Keratinocyte (primary cell): ENCODE data around the gene NUDT7. TPM values are rescaled to one million over a fixed set of nuclear protein-coding genes. Genes with fewer than 3 reads are reported as not detected.

ENCODE experiments used
- DNase-seq: peaks from one replicate; pipeline ENCODE4 v3.0.0-alpha.2; 2011; ENCODE audit warnings: low read depth, missing footprints, low spot score
- FAIRE-seq: peaks from 2 replicates; lab custom pipeline; 2011; peaks lifted over from hg19 to GRCh38; lab: Jason Lieb, UNC
- H2AFZ ChIP-seq: 2 replicates; pipeline ENCODE4 v1.6.0; 2012; ENCODE audit warnings: low read length, control low read depth, inconsistent platforms; ENCODE audit not compliant: control insufficient read depth
- H3K27ac ChIP-seq: 2 replicates; pipeline ENCODE4 v1.5.1; 2011; ENCODE audit warnings: low read length; ENCODE audit not compliant: control insufficient read depth, insufficient read depth
- H3K27me3 ChIP-seq: 3 replicates; pipeline ENCODE4 v1.6.0; 2011; ENCODE audit warnings: low read length; ENCODE audit not compliant: control insufficient read depth, insufficient read depth; ENCODE audit errors: extremely low read depth
- H3K36me3 ChIP-seq, 2 experiments: 2 replicates in 1 of 2; 3 replicates in 1 of 2; pipeline ENCODE4 v1.5.1; 2011; ENCODE audit warnings: low read length in 2 of 2, mild to moderate bottlenecking in 1 of 2; ENCODE audit not compliant: control insufficient read depth in 2 of 2, insufficient read depth in 2 of 2; ENCODE audit errors: extremely low read depth in 1 of 2
- H3K4me1 ChIP-seq: 3 replicates; pipeline ENCODE4 v1.5.1; 2011; ENCODE audit warnings: low read length; ENCODE audit not compliant: control insufficient read depth, insufficient read depth; ENCODE audit errors: extremely low read depth
- H3K4me2 ChIP-seq: 3 replicates; pipeline ENCODE4 v1.6.0; 2011; ENCODE audit warnings: low read depth, low read length; ENCODE audit not compliant: control insufficient read depth, insufficient read depth; ENCODE audit errors: extremely low read depth
- H3K4me3 ChIP-seq, 3 experiments: fragments of 200-600 bp in 1 of 3; sonication (generic) in 1 of 3; 2 replicates in 2 of 3; 3 replicates in 1 of 3; pipeline ENCODE4 v1.5.1; 2011 to 2016; ENCODE audit warnings: low read length in 3 of 3, mild to moderate bottlenecking in 3 of 3, control low read depth in 2 of 3, inconsistent platforms in 1 of 3, low read depth in 1 of 3, mixed read lengths in 1 of 3, mixed run types in 1 of 3, moderate library complexity in 1 of 3; ENCODE audit not compliant: control insufficient read depth in 2 of 3, insufficient read depth in 2 of 3; ENCODE audit errors: extremely low read depth in 1 of 3
- H3K79me2 ChIP-seq: 2 replicates; pipeline ENCODE4 v1.6.0; 2012; ENCODE audit warnings: low read length; ENCODE audit not compliant: control insufficient read depth, insufficient read depth
- H3K9ac ChIP-seq: 3 replicates; pipeline ENCODE4 v1.6.0; 2011; ENCODE audit warnings: low read length; ENCODE audit not compliant: control insufficient read depth, insufficient read depth; ENCODE audit errors: extremely low read depth
- H3K9me1 ChIP-seq: 3 replicates; pipeline ENCODE4 v1.6.0; 2011; ENCODE audit warnings: low read length; ENCODE audit not compliant: control insufficient read depth, insufficient read depth; ENCODE audit errors: extremely low read depth
- H3K9me3 ChIP-seq: 2 replicates; pipeline ENCODE4 v1.5.1; 2012; ENCODE audit warnings: low read depth, low read length; ENCODE audit not compliant: control insufficient read depth
- H4K20me1 ChIP-seq: 3 replicates; pipeline ENCODE4 v1.6.0; 2011; ENCODE audit warnings: low read length; ENCODE audit not compliant: control insufficient read depth, insufficient read depth; ENCODE audit errors: extremely low read depth
- CTCF ChIP-seq, 3 experiments: IDR thresholded peaks in 1 of 3; conservative IDR thresholded peaks in 1 of 3; optimal IDR thresholded peaks in 1 of 3; 2 replicates in 2 of 3; 3 replicates in 1 of 3; pipeline versions ENCODE3 to v1.5.1; 2011; ENCODE audit warnings: low read length in 3 of 3, mild to moderate bottlenecking in 3 of 3, moderate library complexity in 2 of 3, control low read depth in 1 of 3, inconsistent platforms in 1 of 3; ENCODE audit not compliant: insufficient read depth in 2 of 3; ENCODE audit errors: extremely low read depth in 1 of 3
- EZH2 ChIP-seq: IDR thresholded peaks from one replicate; pipeline ENCODE4 v1.6.1; 2012; ENCODE audit warnings: inconsistent platforms, mild to moderate bottlenecking, low read length, moderate library complexity
- dilution Hi-C: fragments of 300-500 bp; cut with MboI; formaldehyde crosslinking; loops from one replicate; pipeline ENCODE4 v1.7.0; 2020; ENCODE audit warnings: low sequenced_read_pairs; ENCODE audit not compliant: extremely low pct_ligation_motif_present
- polyA minus RNA-seq, 3 experiments: library from RNA; depleted of rRNA, polyadenylated mRNA; stranded (reverse); fragments of >200 nt; gene quantifications; 1 replicate in 1 of 3; 2 replicates in 1 of 3; 3 replicates in 1 of 3; pipeline ENCODE4 v1.2.3, GENCODE V29; 2011
- polyA plus RNA-seq, 5 experiments: library from polyadenylated mRNA; depleted of rRNA in 3 of 5; stranded (reverse) in 3 of 5; stranded (forward) in 1 of 5; unstranded in 1 of 5; fragments of >200 nt; gene quantifications; 1 replicate in 1 of 5; 2 replicates in 3 of 5; 3 replicates in 1 of 5; pipeline versions ENCODE4 v1.2.1 to v1.2.3, GENCODE V29; 2011 to 2012; ENCODE audit warnings: missing spikeins in 2 of 5, low read depth in 1 of 5, low replicate concordance in 1 of 5

Gene NUDT7
- polyA plus RNA-seq: 8.8 to 14.6 TPM (median 12.2 TPM) in 3 replicates
- polyA plus RNA-seq (2011; ENCODE audit: low read depth): 1.6 TPM
- 9.0 and 13.6 TPM in 2 replicates for polyA plus RNA-seq (2011; cell fraction: cytosol; rRNA removed)
- 9.1 and 10.0 TPM in 2 replicates for polyA plus RNA-seq (2011; cell fraction: nucleus; rRNA removed)
- 4.5 and 5.1 TPM in 2 replicates for polyA plus RNA-seq (2012; ENCODE audit: low replicate concordance)
- polyA minus RNA-seq: 2.1 to 7.5 TPM (median 4.8 TPM) in 3 replicates
- 5.6 TPM for polyA minus RNA-seq (2011; cell fraction: cytosol; rRNA and poly(A)+ RNA removed)
- polyA minus RNA-seq (2011; cell fraction: nucleus; rRNA and poly(A)+ RNA removed): 0.84 and 4.8 TPM in 2 replicates

GRCh38 chr16:77722309-77723107 lies at the start of gene NUDT7:
Gene NUDT7, plus strand, starts transcription at chr16:77722514. Its CDS starts 69 bp downstream, at chr16:77722583.
- no peaks in the 10 kb centered on the region for H3K9me3 ChIP-seq
- peak within 1 kb of the TSS; percentile 68 for H3K27ac ChIP-seq
- TF ChIP-seq CTCF (optimal IDR thresholded peaks at IDR 0.05 in 1 of 3, IDR thresholded peaks at IDR 0.05 in 1 of 3, conservative IDR thresholded peaks at IDR 0.05 in 1 of 3; ENCODE audit: extremely low read depth in 1 of 3, insufficient read depth in 2 of 3, low read length in 3 of 3): peak in 2 of 3 experiments; percentile 14 to 29
- TF ChIP-seq EZH2: no peak
- no peaks in the 10 kb centered on the region for H3K36me3 ChIP-seq
- no peaks in the 10 kb centered on the region for H4K20me1 ChIP-seq
- peak; percentile 97 for DNase-seq
- H2AFZ ChIP-seq: peak within 1 kb of the TSS; percentile 94
- FAIRE-seq: no peak
- peak within 1 kb of the TSS; percentile 88 for H3K9ac ChIP-seq
- no peaks in the 10 kb centered on the region for H3K79me2 ChIP-seq
- H3K4me2 ChIP-seq: peak within 1 kb of the TSS; percentile 94
- H3K4me3 ChIP-seq: peak within 1 kb of the TSS; percentile 55 to 86 (median 85)
- peaks cover 9% of the 10 kb centered on the region for H3K4me1 ChIP-seq
- no peaks in the 10 kb centered on the region for H3K9me1 ChIP-seq
- dilution Hi-C loops: no loop called here
- H3K27me3 ChIP-seq: no peaks in the 10 kb centered on the region

DNA sequence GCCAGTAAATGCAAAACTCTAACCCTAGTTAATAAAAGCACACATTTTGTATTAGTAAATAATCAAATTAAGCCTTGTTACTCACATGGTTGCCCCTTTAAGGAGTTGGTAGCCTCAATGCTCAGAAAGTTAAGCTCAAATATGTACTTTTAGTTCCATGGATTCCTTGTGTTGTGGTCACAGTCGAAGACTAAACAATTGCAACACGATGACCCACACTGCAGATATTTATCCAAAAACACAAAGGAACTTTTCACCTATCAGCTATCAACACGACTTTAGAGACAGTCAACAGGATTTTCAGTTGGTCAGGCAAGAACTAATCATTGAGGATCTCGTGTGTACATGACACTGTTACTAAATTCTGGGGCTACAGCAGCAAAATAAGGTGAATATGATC lies 47.4 kb upstream of the NUDT7 start:
- no peak for FAIRE-seq
- DNase-seq: no peak
- H2AFZ ChIP-seq: no peak overlapping the region
- H3K9ac ChIP-seq: no peak overlapping the region
- no peaks in the 10 kb centered on the region for H3K9me3 ChIP-seq
- no peaks in the 10 kb centered on the region for H4K20me1 ChIP-seq
- H3K9me1 ChIP-seq: no peaks in the 10 kb centered on the region
- TF ChIP-seq CTCF (optimal IDR thresholded peaks at IDR 0.05 in 1 of 3, IDR thresholded peaks at IDR 0.05 in 1 of 3, conservative IDR thresholded peaks at IDR 0.05 in 1 of 3; ENCODE audit: extremely low read depth in 1 of 3, insufficient read depth in 2 of 3, low read length in 3 of 3) (no peak), EZH2 (no peak)
- H3K79me2 ChIP-seq: no peaks in the 10 kb centered on the region
- H3K4me1 ChIP-seq: no peaks in the 10 kb centered on the region
- no peaks in the 10 kb centered on the region for H3K36me3 ChIP-seq
- dilution Hi-C loops: no loop called here
- no peak overlapping the region for H3K27ac ChIP-seq
- H3K4me3 ChIP-seq: no peak overlapping the region
- H3K4me2 ChIP-seq: no peak overlapping the region
- H3K27me3 ChIP-seq: no peaks in the 10 kb centered on the region
